Chondrocyte (in vitro differentiated cells): ENCODE measurements around the gene APOBEC3G. TPM values are rescaled to one million over a fixed set of nuclear protein-coding genes. Genes with fewer than 3 reads are reported as not detected.

ENCODE experiments used
- DNase-seq: peaks from one replicate; pipeline ENCODE4 v3.0.0; 2021; ENCODE audit warnings: mixed read lengths, low spot score
- H3K27ac Mint-ChIP-seq: one replicate; pipeline ENCODE4 v1.8.0; 2021; ENCODE audit warnings: mild to moderate bottlenecking, moderate library complexity, mixed read lengths; ENCODE audit not compliant: unreplicated experiment
- H3K27me3 Mint-ChIP-seq: 2 replicates; pipeline ENCODE4 v1.8.0; 2021; ENCODE audit warnings: low read depth, mixed read lengths
- H3K36me3 Mint-ChIP-seq: 2 replicates; pipeline ENCODE4 v1.8.0; 2021; ENCODE audit warnings: low read depth, mixed read lengths
- H3K4me1 Mint-ChIP-seq: 2 replicates; pipeline ENCODE4 v1.8.0; 2021; ENCODE audit warnings: low read depth, mild to moderate bottlenecking, mixed read lengths
- H3K4me3 Mint-ChIP-seq: one replicate; pipeline ENCODE4 v1.8.0; 2021; ENCODE audit warnings: mild to moderate bottlenecking, moderate library complexity, mixed read lengths; ENCODE audit not compliant: unreplicated experiment
- H3K9me3 Mint-ChIP-seq: 2 replicates; pipeline ENCODE4 v1.8.0; 2021; ENCODE audit warnings: low read depth, mixed read lengths
- CTCF ChIP-seq: fragments of 200-600 bp; sonication (generic); IDR thresholded peaks from 2 replicates; pipeline ENCODE4 v1.5.0; 2021; ENCODE audit warnings: antibody characterized with exemption, mild to moderate bottlenecking, moderate library complexity
- total RNA-seq: library from RNA; stranded (reverse); gene quantifications from 3 replicates; pipeline ENCODE4 v1.2.1, GENCODE V29; 2021

The APOBEC3G gene
- total RNA-seq, 1 donor from 2014 or later: 0.87 TPM

GRCh38 chr22:39087881-39088684, 11.0 kb downstream of the APOBEC3G start:
- H3K4me1 Mint-ChIP-seq: no peaks in the 10 kb centered on the region
- H3K27me3 Mint-ChIP-seq: peaks cover 18% of the 10 kb centered on the region
- no peaks in the 10 kb centered on the region for H3K36me3 Mint-ChIP-seq
- no peak for TF ChIP-seq CTCF
- no peak overlapping the region for H3K27ac Mint-ChIP-seq
- DNase-seq: no peak
- no peaks in the 10 kb centered on the region for H3K9me3 Mint-ChIP-seq
- H3K4me3 Mint-ChIP-seq: no peak overlapping the region

- Mint-ChIP-seq H3K9me3 (no peaks in the 10 kb centered on the region), H3K27ac (no peak overlapping the region), H3K4me1 (no peaks in the 10 kb centered on the region), H3K36me3 (no peaks in the 10 kb centered on the region), H3K27me3 (peaks cover 18% of the 10 kb centered on the region), H3K4me3 (no peak overlapping the region)
- no peak for DNase-seq
- TF ChIP-seq CTCF: no peak
These were observed 11.6 kb downstream of the APOBEC3G start for GRCh38 chr22:39088685-39089032.

DNA sequence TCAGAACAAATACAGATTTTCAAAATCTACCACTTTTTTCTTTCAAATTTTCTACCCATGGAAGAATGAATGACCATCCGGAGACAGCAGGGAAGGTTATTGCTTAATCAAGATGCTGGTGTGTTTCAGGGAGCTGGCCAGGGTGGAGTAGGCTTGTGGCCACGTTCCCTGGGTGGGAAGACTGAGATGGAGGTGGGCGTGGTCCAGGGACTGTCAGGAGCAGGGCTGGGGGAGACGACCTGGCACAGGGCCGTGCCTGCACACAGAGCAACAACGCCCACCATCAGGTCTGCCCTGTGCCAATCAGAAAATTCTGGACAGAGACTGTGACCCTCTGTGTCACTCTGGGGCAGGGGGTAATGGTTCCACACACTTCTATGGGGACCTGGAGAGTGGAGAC, 12.9 kb downstream of the APOBEC3G start:
- TF ChIP-seq CTCF: no peak
- H3K27ac Mint-ChIP-seq: no peak overlapping the region
- no peaks in the 10 kb centered on the region for H3K9me3 Mint-ChIP-seq
- H3K4me1 Mint-ChIP-seq: no peaks in the 10 kb centered on the region
- H3K4me3 Mint-ChIP-seq: no peak overlapping the region
- DNase-seq: no peak
- no peaks in the 10 kb centered on the region for H3K36me3 Mint-ChIP-seq
- peaks cover 18% of the 10 kb centered on the region for H3K27me3 Mint-ChIP-seq

- no peaks in the 10 kb centered on the region for H3K36me3 Mint-ChIP-seq
- no peak for DNase-seq
- H3K4me1 Mint-ChIP-seq: no peaks in the 10 kb centered on the region
- H3K27me3 Mint-ChIP-seq: peaks cover 18% of the 10 kb centered on the region
- TF ChIP-seq CTCF: no peak
- H3K9me3 Mint-ChIP-seq: no peaks in the 10 kb centered on the region
- H3K27ac Mint-ChIP-seq: no peak overlapping the region
- H3K4me3 Mint-ChIP-seq: no peak overlapping the region
These were observed 13.5 kb downstream of the APOBEC3G start for GRCh38 chr22:39090426-39091064.

- peak; percentile 58 for DNase-seq
- TF ChIP-seq CTCF: no peak
- H3K27me3 Mint-ChIP-seq: peaks cover 15% of the 10 kb centered on the region
- no peaks in the 10 kb centered on the region for H3K9me3 Mint-ChIP-seq
- H3K36me3 Mint-ChIP-seq: no peaks in the 10 kb centered on the region
- H3K4me1 Mint-ChIP-seq: no peaks in the 10 kb centered on the region
- no peak overlapping the region for H3K4me3 Mint-ChIP-seq
- H3K27ac Mint-ChIP-seq: no peak overlapping the region
These were observed 14.3 kb downstream of the APOBEC3G start for GRCh38 chr22:39091126-39092081.
